DOHH2 (cell line): ENCODE results near the gene TGM2.

ENCODE experiments used
- EZH2phosphoT487 ChIP-seq: fragments of 200-600 bp; sonication (generic); IDR thresholded peaks from 2 replicates; pipeline ENCODE4 v1.6.1; 2017; ENCODE audit warnings: borderline replicate concordance, mild to moderate bottlenecking, antibody characterized with exemption, low read length, moderate library complexity, mixed read lengths
- TF ChIP-seq, protein P1 (sequence below): fragments of 200-600 bp; sonication (generic); IDR thresholded peaks from one replicate; pipeline ENCODE4 v1.5.1; 2014; ENCODE audit warnings: antibody characterized with exemption, mild to moderate bottlenecking, low read depth, low read length; ENCODE audit not compliant: poor library complexity, severe bottlenecking

DNA sequence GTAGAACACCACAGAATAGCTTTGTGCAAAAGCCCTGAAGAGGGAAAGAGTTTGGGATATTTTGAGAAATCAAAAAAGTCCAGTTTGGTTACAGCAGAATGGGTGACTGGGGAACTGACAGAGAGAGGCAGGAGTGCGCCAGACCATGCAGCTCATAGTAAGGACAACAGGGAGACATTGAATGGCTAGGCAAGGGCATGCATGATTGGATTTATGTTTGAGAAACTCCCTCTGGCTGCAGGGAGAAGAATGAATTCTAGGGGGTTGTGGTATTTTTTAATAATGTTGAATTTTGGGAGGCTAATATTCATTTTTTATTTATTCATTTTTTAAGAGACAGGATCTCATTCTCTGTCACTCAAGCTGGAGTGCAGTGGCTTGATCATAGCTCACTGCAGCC lies 49.9 kb downstream of the TGM2 start:
- TF ChIP-seq, protein P1, sequence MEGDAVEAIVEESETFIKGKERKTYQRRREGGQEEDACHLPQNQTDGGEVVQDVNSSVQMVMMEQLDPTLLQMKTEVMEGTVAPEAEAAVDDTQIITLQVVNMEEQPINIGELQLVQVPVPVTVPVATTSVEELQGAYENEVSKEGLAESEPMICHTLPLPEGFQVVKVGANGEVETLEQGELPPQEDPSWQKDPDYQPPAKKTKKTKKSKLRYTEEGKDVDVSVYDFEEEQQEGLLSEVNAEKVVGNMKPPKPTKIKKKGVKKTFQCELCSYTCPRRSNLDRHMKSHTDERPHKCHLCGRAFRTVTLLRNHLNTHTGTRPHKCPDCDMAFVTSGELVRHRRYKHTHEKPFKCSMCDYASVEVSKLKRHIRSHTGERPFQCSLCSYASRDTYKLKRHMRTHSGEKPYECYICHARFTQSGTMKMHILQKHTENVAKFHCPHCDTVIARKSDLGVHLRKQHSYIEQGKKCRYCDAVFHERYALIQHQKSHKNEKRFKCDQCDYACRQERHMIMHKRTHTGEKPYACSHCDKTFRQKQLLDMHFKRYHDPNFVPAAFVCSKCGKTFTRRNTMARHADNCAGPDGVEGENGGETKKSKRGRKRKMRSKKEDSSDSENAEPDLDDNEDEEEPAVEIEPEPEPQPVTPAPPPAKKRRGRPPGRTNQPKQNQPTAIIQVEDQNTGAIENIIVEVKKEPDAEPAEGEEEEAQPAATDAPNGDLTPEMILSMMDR: no peak
- no peak for TF ChIP-seq EZH2phosphoT487
